Measurements from ENCODE around the gene MAGI1. TPM values are rescaled to one million over a fixed set of nuclear protein-coding genes. Genes with fewer than 3 reads are reported as not detected.

Gene MAGI1
- total and polyA plus RNA-seq, 2 donors (not counting 1 experiment from before 2014, with no cell fraction given): 0.10 to 0.22 TPM

DNA sequence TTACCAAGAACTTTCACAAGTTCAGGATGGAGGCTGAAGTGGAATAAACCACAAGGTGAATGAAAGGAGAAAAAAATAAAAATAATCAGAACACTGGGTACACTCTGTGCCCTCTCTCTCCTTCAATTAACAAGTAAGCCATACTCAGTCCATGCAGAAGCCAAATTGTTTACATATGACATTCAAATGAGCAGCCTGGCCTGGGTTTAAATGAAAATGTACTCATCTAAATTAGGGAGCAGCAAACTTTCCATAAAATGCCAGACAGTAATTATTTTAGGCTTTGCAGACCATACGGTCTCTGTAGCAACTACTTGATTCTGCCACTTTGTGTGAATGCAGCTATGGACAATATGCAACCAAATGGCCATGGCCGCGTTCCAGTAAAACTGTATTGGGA is 376.6 kb downstream of the MAGI1 start:
- Histone ChIP-seq H3K4me3 (ENCODE audit: control extremely low read depth in 1 of 5, extremely low read depth in 1 of 5, insufficient read depth in 1 of 5, low read depth in 2 of 5, low read length in 4 of 5) (no peak overlapping the region), H3K4me1 (ENCODE audit: control insufficient read depth in 2 of 2, insufficient read depth in 2 of 2, low read length in 2 of 2) (no peaks in the 10 kb centered on the region), H3K9ac (ENCODE audit: low read length) (no peak overlapping the region), H3K27ac (ENCODE audit: low read length in 2 of 2) (no peak overlapping the region), H4K20me1 (ENCODE audit: control insufficient read depth, insufficient read depth, low read length, poor library complexity, severe bottlenecking) (no peaks in the 10 kb centered on the region), H3K36me3 (replicated peaks in 1 of 2; ENCODE audit: control extremely low read depth in 1 of 2, control insufficient read depth in 1 of 2, extremely low read depth in 1 of 2, insufficient read depth in 2 of 2, low read length in 1 of 2) (no peaks in the 10 kb centered on the region), H3K79me2 (ENCODE audit: control insufficient read depth, insufficient read depth, low read length) (no peaks in the 10 kb centered on the region), H2AFZ (ENCODE audit: insufficient read depth, low read depth, low read length, poor library complexity, severe bottlenecking) (no peak overlapping the region), H3K9me3 (ENCODE audit: control extremely low read depth in 1 of 3, control insufficient read depth in 2 of 3, insufficient read depth in 1 of 3, low read length in 2 of 3) (no peaks in the 10 kb centered on the region), H3K27me3 (replicated peaks in 1 of 4; ENCODE audit: control extremely low read depth in 1 of 4, control insufficient read depth in 3 of 4, insufficient read depth in 4 of 4, low read length in 3 of 4) (no peaks in the 10 kb centered on the region), H3K4me2 (replicated peaks; ENCODE audit: low read depth, low read length, poor library complexity, severe bottlenecking) (no peak overlapping the region)
- Mint-ChIP-seq H3K27ac (no peak overlapping the region), H3K4me1 (no peaks in the 10 kb centered on the region), H3K9me3 (ENCODE audit: insufficient read depth) (no peaks in the 10 kb centered on the region), H3K4me3 (no peak overlapping the region), H3K27me3 (no peaks in the 10 kb centered on the region)
- ATAC-seq (ENCODE audit: low read depth) (no peak), DNase-seq (no peak)
- CTCF ChIA-PET: no interaction called here
- TF ChIP-seq, protein P1, sequence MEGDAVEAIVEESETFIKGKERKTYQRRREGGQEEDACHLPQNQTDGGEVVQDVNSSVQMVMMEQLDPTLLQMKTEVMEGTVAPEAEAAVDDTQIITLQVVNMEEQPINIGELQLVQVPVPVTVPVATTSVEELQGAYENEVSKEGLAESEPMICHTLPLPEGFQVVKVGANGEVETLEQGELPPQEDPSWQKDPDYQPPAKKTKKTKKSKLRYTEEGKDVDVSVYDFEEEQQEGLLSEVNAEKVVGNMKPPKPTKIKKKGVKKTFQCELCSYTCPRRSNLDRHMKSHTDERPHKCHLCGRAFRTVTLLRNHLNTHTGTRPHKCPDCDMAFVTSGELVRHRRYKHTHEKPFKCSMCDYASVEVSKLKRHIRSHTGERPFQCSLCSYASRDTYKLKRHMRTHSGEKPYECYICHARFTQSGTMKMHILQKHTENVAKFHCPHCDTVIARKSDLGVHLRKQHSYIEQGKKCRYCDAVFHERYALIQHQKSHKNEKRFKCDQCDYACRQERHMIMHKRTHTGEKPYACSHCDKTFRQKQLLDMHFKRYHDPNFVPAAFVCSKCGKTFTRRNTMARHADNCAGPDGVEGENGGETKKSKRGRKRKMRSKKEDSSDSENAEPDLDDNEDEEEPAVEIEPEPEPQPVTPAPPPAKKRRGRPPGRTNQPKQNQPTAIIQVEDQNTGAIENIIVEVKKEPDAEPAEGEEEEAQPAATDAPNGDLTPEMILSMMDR (IDR thresholded peaks at IDR 0.05): no peak
- TF ChIP-seq EZH2 (IDR thresholded peaks at IDR 0.05; ENCODE audit: borderline replicate concordance, insufficient read depth, low read depth, low read length, poor library complexity, severe bottlenecking): no peak
- POLR2A ChIA-PET: no interaction called here
- WGBS (ENCODE audit: insufficient coverage): 69% methylated on average over 2 of the region's 3 CpGs
- intact Hi-C loops (cut with micrococcal nuclease): no loop called here

- no peaks in the 10 kb centered on the region for H3K4me1 Mint-ChIP-seq
- ChIA-PET POLR2A (no interaction called here), CTCF (no interaction called here)
- H3K27ac ChIP-seq (ENCODE audit: low read length in 2 of 2): no peak overlapping the region
- no peaks in the 10 kb centered on the region for H3K27me3 Mint-ChIP-seq
- H2AFZ ChIP-seq (ENCODE audit: insufficient read depth, low read depth, low read length, poor library complexity, severe bottlenecking): no peak overlapping the region
- DNase-seq (no peak), ATAC-seq (ENCODE audit: low read depth) (no peak)
- no peaks in the 10 kb centered on the region for H3K9me3 ChIP-seq (ENCODE audit: control extremely low read depth in 1 of 3, control insufficient read depth in 2 of 3, insufficient read depth in 1 of 3, low read length in 2 of 3)
- no peaks in the 10 kb centered on the region for H3K4me1 ChIP-seq (ENCODE audit: control insufficient read depth in 2 of 2, insufficient read depth in 2 of 2, low read length in 2 of 2)
- H3K79me2 ChIP-seq (ENCODE audit: control insufficient read depth, insufficient read depth, low read length): no peaks in the 10 kb centered on the region
- no peaks in the 10 kb centered on the region for H3K27me3 ChIP-seq (replicated peaks in 1 of 4; ENCODE audit: control extremely low read depth in 1 of 4, control insufficient read depth in 3 of 4, insufficient read depth in 4 of 4, low read length in 3 of 4)
- no peaks in the 10 kb centered on the region for H3K9me3 Mint-ChIP-seq (ENCODE audit: insufficient read depth)
- no peak for TF ChIP-seq EZH2 (IDR thresholded peaks at IDR 0.05; ENCODE audit: borderline replicate concordance, insufficient read depth, low read depth, low read length, poor library complexity, severe bottlenecking)
- TF ChIP-seq, protein P1 (IDR thresholded peaks at IDR 0.05): no peak
- no peak overlapping the region for H3K4me2 ChIP-seq (replicated peaks; ENCODE audit: low read depth, low read length, poor library complexity, severe bottlenecking)
- no CpG with 5 or more reads among the region's 5 CpGs for WGBS (ENCODE audit: insufficient coverage)
- H3K36me3 ChIP-seq (replicated peaks in 1 of 2; ENCODE audit: control extremely low read depth in 1 of 2, control insufficient read depth in 1 of 2, extremely low read depth in 1 of 2, insufficient read depth in 2 of 2, low read length in 1 of 2): no peaks in the 10 kb centered on the region
- intact Hi-C loops (cut with micrococcal nuclease): no loop called here
- no peak overlapping the region for H3K4me3 ChIP-seq (ENCODE audit: control extremely low read depth in 1 of 5, extremely low read depth in 1 of 5, insufficient read depth in 1 of 5, low read depth in 2 of 5, low read length in 4 of 5)
- H3K9ac ChIP-seq (ENCODE audit: low read length): no peak overlapping the region
- no peaks in the 10 kb centered on the region for H4K20me1 ChIP-seq (ENCODE audit: control insufficient read depth, insufficient read depth, low read length, poor library complexity, severe bottlenecking)
- no peak overlapping the region for H3K4me3 Mint-ChIP-seq
- no peak overlapping the region for H3K27ac Mint-ChIP-seq
These were observed 378.6 kb downstream of the MAGI1 start for GRCh38 chr3:65660000-65660598.
